ENCODE measurements around the gene SLC44A3. TPM values are rescaled to one million over a fixed set of nuclear protein-coding genes. Genes with fewer than 3 reads are reported as not detected.

The SLC44A3 gene
- total and polyA plus RNA-seq, 2 of the 8 experiments (the other 6 are each of a cell fraction or from before 2014, with no cell fraction given) = 4.2 to 5.0 TPM

DNA sequence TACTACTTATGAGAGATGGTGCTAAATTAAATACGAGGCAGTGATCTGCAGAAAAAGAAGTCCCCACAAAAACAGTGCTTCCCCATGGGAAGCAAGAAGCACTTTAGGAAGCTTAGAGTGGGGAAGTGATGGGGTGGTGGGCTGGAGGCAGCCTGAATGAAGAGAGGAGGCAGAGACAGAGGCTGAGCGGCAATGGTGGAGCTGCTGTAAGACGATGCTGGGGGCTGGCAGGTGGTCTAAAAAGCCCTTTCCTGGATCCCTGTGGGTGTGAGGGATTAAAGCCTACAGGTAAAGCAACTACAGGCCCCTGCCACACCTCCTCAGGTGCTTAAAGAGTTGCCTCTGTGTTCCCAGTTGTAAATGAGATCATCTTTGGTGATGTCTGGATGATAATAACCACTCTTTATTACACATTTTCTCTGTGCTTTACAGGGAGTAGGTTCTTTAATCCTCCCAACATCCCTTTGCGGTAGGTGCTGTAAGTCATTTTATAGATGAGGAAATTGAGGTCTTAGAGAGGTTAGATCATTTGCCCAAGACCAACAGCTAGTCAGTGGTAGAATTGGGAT is 67.5 kb downstream of the SLC44A3 start (continued):
- TF ChIP-seq SIX5 (IDR thresholded peaks at IDR 0.05; ENCODE audit: low read depth, low read length) (no peak), TCF12 (IDR thresholded peaks at IDR 0.05; ENCODE audit: low read depth, low read length) (0 out of 2 replicates have a peak, but pooled peaks have one; percentile 42), RFX5 (IDR thresholded peaks at IDR 0.05; ENCODE audit: borderline replicate concordance, low read depth, low read length) (no peak)
- TF ChIP-seq, protein P1, sequence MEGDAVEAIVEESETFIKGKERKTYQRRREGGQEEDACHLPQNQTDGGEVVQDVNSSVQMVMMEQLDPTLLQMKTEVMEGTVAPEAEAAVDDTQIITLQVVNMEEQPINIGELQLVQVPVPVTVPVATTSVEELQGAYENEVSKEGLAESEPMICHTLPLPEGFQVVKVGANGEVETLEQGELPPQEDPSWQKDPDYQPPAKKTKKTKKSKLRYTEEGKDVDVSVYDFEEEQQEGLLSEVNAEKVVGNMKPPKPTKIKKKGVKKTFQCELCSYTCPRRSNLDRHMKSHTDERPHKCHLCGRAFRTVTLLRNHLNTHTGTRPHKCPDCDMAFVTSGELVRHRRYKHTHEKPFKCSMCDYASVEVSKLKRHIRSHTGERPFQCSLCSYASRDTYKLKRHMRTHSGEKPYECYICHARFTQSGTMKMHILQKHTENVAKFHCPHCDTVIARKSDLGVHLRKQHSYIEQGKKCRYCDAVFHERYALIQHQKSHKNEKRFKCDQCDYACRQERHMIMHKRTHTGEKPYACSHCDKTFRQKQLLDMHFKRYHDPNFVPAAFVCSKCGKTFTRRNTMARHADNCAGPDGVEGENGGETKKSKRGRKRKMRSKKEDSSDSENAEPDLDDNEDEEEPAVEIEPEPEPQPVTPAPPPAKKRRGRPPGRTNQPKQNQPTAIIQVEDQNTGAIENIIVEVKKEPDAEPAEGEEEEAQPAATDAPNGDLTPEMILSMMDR (IDR thresholded peaks at IDR 0.05; ENCODE audit: control extremely low read depth in 1 of 3, insufficient read depth in 1 of 3, low read depth in 1 of 3, low read length in 3 of 3) = no peak
- TF ChIP-seq, protein P2, sequence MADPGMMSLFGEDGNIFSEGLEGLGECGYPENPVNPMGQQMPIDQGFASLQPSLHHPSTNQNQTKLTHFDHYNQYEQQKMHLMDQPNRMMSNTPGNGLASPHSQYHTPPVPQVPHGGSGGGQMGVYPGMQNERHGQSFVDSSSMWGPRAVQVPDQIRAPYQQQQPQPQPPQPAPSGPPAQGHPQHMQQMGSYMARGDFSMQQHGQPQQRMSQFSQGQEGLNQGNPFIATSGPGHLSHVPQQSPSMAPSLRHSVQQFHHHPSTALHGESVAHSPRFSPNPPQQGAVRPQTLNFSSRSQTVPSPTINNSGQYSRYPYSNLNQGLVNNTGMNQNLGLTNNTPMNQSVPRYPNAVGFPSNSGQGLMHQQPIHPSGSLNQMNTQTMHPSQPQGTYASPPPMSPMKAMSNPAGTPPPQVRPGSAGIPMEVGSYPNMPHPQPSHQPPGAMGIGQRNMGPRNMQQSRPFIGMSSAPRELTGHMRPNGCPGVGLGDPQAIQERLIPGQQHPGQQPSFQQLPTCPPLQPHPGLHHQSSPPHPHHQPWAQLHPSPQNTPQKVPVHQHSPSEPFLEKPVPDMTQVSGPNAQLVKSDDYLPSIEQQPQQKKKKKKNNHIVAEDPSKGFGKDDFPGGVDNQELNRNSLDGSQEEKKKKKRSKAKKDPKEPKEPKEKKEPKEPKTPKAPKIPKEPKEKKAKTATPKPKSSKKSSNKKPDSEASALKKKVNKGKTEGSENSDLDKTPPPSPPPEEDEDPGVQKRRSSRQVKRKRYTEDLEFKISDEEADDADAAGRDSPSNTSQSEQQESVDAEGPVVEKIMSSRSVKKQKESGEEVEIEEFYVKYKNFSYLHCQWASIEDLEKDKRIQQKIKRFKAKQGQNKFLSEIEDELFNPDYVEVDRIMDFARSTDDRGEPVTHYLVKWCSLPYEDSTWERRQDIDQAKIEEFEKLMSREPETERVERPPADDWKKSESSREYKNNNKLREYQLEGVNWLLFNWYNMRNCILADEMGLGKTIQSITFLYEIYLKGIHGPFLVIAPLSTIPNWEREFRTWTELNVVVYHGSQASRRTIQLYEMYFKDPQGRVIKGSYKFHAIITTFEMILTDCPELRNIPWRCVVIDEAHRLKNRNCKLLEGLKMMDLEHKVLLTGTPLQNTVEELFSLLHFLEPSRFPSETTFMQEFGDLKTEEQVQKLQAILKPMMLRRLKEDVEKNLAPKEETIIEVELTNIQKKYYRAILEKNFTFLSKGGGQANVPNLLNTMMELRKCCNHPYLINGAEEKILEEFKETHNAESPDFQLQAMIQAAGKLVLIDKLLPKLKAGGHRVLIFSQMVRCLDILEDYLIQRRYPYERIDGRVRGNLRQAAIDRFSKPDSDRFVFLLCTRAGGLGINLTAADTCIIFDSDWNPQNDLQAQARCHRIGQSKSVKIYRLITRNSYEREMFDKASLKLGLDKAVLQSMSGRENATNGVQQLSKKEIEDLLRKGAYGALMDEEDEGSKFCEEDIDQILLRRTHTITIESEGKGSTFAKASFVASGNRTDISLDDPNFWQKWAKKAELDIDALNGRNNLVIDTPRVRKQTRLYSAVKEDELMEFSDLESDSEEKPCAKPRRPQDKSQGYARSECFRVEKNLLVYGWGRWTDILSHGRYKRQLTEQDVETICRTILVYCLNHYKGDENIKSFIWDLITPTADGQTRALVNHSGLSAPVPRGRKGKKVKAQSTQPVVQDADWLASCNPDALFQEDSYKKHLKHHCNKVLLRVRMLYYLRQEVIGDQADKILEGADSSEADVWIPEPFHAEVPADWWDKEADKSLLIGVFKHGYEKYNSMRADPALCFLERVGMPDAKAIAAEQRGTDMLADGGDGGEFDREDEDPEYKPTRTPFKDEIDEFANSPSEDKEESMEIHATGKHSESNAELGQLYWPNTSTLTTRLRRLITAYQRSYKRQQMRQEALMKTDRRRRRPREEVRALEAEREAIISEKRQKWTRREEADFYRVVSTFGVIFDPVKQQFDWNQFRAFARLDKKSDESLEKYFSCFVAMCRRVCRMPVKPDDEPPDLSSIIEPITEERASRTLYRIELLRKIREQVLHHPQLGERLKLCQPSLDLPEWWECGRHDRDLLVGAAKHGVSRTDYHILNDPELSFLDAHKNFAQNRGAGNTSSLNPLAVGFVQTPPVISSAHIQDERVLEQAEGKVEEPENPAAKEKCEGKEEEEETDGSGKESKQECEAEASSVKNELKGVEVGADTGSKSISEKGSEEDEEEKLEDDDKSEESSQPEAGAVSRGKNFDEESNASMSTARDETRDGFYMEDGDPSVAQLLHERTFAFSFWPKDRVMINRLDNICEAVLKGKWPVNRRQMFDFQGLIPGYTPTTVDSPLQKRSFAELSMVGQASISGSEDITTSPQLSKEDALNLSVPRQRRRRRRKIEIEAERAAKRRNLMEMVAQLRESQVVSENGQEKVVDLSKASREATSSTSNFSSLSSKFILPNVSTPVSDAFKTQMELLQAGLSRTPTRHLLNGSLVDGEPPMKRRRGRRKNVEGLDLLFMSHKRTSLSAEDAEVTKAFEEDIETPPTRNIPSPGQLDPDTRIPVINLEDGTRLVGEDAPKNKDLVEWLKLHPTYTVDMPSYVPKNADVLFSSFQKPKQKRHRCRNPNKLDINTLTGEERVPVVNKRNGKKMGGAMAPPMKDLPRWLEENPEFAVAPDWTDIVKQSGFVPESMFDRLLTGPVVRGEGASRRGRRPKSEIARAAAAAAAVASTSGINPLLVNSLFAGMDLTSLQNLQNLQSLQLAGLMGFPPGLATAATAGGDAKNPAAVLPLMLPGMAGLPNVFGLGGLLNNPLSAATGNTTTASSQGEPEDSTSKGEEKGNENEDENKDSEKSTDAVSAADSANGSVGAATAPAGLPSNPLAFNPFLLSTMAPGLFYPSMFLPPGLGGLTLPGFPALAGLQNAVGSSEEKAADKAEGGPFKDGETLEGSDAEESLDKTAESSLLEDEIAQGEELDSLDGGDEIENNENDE (IDR thresholded peaks at IDR 0.05; ENCODE audit: insufficient replicate concordance, low read length) = no peak

All from H1 (cell line).